HG02623 (cell line): Measurements from ENCODE around the gene KAT6B.

Experiments used
- ATAC-seq: cut with Tn5 transposase; IDR thresholded peaks from one replicate; pipeline ENCODE4 v1.9.1; 2021; ENCODE audit warnings: moderate library complexity; ENCODE audit not compliant: unreplicated experiment

KAT6B gene

GRCh38 chr10:75007646-75008045 lies 181.2 kb downstream of the KAT6B start:
- ATAC-seq: no peak

- ATAC-seq: no peak
Measured at GRCh38 chr10:75008952-75009351, 182.6 kb downstream of the KAT6B start.

- no peak for ATAC-seq
Measured at GRCh38 chr10:75009426-75009825, 183.0 kb downstream of the KAT6B start.

- ATAC-seq: no peak
Measured at GRCh38 chr10:75010373-75010772, 184.0 kb downstream of the KAT6B start.

- no peak for ATAC-seq
Measured at GRCh38 chr10:75011221-75011620, 184.8 kb downstream of the KAT6B start.

GRCh38 chr10:75012471-75012870 lies 186.1 kb downstream of the KAT6B start:
- ATAC-seq: no peak

GRCh38 chr10:75013007-75013406 lies 186.6 kb downstream of the KAT6B start:
- no peak for ATAC-seq

- ATAC-seq: no peak
Measured at GRCh38 chr10:75013522-75013921, 187.1 kb downstream of the KAT6B start.

- no peak for ATAC-seq
Measured at GRCh38 chr10:75014516-75015230, 188.3 kb downstream of the KAT6B start.

- ATAC-seq: no peak
Measured at GRCh38 chr10:75015442-75015841, 189.0 kb downstream of the KAT6B start.

GRCh38 chr10:75016325-75016724 lies 189.9 kb downstream of the KAT6B start:
- no peak for ATAC-seq

- ATAC-seq: no peak
Measured at GRCh38 chr10:75018251-75018650, 191.9 kb downstream of the KAT6B start.

GRCh38 chr10:75018686-75019307 lies 192.4 kb downstream of the KAT6B start:
- no peak for ATAC-seq

- no peak for ATAC-seq
Measured at GRCh38 chr10:75019370-75019769, 193.0 kb downstream of the KAT6B start.

- no peak for ATAC-seq
Measured at GRCh38 chr10:75020168-75020567, 193.8 kb downstream of the KAT6B start.

GRCh38 chr10:75021379-75022249 lies 195.2 kb downstream of the KAT6B start:
- no peak for ATAC-seq

- ATAC-seq: no peak
Measured at GRCh38 chr10:75023074-75023473, 196.7 kb downstream of the KAT6B start.

- ATAC-seq: no peak
Measured at GRCh38 chr10:75024971-75025523, 198.6 kb downstream of the KAT6B start.

GRCh38 chr10:75028049-75028448 lies 201.6 kb downstream of the KAT6B start:
- no peak for ATAC-seq

GRCh38 chr10:75028748-75029147 lies 202.3 kb downstream of the KAT6B start:
- no peak for ATAC-seq

- ATAC-seq: no peak
Measured at GRCh38 chr10:75029420-75029819, 203.0 kb downstream of the KAT6B start.
